GM19397 (cell line): ENCODE data around the gene WDR88.
"Not testable (repeated sequence)": the region's sequence is repeated elsewhere in the genome, so short reads cannot be mapped to it uniquely, and the experiment has no call there.

Source experiments
- ATAC-seq: cut with Tn5 transposase; IDR thresholded peaks from one replicate; pipeline ENCODE4 v1.9.1; 2021; ENCODE audit warnings: mild to moderate bottlenecking, moderate library complexity; ENCODE audit not compliant: unreplicated experiment

The WDR88 gene

DNA sequence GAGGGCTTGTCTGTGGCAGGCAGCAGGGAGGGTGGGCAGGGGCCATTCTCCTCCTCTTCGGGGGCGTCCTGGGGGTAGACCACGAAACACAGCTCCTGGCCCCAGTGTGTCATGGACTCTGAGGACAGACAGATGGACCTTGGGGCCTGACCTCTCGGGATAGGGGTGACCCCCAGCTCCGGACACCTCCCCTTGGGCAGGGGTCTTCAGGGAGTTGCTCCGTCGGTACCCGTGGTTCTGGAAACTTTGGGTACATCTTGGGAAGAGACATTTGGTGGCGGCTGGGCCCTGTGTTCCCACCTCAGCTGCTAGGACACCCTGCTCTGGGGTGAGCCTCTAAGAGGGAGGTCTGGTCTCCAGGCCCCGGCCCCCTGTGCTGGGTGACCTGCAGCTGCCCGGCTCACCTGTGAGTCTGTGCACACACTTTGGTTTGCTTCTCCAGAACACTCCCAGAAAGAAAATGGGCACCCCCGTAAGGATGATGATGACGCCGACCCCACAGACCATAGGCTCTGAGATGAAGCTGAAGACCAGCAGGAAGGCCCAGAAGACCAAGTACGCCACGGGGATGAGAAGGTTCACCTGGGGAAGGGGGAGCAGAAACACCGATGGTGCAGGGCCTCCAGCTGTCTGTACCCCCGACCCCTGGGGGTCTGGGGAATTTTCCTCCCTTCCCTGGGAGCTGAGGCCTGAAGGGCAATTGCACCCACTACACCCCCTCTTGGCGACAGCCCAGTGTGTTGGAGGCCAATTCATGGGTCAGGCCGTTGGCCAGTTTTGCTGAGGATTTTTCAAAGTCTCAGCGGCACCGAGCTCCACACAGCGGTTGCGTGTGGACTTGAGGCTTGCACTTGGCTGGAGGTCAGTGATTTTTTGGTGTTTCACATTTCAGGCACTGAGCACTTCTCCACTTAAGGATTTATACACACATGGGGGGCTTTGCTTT, 77.3 kb downstream of the WDR88 start:
- no peak for ATAC-seq

DNA sequence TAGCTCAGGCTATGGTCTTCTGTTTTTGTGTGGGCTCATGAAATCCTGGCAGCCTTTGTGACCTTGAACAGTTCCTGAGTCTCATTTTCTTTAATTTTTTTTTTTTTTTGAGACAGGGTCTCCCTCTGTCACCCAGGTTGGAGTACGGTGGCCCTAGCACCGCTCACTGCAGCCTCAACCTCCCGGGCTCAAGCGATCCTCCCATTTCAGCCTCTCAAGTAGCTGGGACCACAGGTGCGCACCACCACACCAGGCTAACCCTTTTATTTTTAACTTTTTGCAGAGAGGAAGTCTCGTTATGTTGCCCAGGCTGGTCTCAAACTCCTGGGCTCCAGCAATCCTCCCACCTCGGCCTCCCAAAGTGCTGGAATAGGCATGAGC, 77.9 kb downstream of the WDR88 start:
- ATAC-seq: not testable (repeated sequence)

DNA sequence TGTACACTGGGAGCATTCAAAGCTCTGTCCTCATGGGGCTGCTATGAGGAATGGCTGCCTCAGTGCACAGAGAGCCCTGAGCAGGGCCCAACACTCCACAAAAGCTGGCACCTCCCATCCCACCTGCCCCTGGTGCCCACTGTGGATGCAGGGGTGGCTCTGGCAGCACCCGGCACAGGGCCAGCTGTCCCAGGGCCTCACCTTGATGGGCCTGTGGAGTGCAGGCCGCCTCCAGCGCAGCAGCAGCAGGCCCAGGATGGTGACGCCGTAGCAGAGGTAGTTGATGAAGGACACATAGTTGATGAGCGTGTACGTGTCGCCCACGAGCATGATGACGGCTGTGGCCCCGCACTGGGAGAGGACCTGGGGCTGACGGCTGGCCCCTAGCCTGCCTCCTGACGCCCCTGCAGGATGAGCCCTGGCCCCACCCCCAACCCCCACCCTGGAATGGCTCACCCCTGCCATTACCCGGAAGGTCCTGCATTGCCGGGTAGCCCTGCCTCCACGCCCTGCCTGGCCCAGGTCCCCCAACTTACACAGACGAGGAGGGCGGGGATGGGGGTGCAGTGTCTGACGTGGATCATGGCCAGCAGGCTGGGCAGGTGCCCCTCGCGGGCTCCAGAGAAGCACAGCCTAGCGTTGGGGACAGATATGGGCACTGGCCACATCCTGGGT, 78.5 kb downstream of the WDR88 start:
- no peak for ATAC-seq

DNA sequence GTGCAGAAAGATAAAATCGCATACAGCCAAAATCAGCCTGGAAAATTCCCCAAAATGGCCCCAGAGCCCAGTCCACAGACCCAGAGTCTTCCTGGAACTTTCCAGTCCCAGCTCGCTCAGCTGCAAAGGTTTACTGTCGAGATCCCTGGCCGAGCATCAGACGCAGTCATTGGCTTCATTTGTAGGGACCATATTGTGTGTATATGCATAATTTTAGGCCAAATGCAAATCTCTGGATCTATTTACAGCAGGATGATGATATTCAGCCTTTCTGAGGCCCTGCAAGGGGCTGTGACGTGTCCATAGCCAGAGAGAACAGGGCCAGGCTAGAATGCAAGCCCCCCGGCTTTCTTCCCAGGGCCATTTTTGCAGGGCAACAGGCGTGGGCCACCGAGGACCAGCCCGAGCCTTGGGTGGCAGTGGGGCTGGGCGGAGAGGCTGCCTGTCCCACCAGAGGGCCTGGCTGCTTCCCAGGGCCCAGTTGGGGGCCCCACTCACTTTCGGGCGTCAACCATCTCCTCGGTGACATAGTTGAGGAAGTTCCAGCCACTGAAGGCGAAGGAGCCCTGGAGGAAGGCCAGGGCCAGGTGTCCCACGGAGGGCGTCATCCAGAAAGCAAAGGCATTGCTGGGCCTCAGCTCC, 80.0 kb downstream of the WDR88 start:
- ATAC-seq: no peak

DNA sequence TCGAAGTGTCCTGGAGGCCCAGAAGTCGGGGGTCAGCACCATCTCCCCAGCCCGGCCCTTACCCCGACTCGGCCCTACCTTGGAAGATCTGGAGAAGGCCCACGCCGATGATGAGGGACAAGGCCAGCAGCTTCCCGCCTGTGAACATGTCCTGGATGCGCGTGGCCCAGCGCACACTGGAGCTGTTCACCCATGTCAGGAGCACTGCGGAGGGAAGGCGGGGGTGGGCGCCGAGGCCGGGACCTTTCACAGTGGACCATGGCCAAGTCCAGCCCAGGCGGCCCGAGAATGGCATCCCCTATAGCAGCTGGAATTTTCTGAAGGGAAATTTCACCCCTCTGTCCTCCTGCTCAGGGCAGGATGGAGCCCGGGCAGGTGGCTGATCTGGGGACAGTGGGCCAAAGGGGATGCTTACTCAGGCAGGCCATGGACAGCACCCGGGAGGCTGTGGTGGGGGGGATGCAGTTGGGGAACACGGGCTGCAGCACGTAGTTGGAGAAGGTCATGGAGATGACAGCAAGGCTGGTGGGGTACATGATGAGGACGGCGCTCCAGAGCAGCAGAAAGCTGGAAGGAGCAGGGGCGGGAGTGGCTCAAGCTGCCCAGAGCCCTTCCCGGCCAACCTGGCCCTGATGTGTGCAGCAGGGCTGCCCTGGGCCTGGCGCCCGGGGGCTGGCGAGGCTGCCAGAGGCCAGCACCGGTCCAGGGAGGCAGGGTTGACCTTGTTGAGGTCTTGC, 80.7 kb downstream of the WDR88 start:
- ATAC-seq: no peak

DNA sequence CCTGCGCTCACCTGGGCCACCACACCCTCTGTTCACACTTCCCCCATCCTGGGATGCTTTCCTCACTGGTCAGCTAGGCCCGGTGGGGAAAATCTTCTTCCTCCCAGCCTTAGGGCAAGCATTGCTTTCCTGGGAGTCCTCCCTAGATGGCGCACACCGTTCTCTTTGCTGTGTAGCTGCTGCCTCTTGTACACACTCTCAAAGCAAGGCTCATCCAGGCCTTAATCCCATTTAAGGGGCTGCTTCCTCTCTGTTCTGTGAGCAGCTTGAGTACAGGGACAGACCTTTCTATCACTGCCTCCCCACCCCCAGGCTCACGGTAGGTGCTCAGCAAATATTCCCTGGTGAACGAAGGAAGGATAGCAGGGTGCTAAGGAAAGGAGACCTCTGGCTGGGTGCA, 82.7 kb downstream of the WDR88 start:
- no peak for ATAC-seq

DNA sequence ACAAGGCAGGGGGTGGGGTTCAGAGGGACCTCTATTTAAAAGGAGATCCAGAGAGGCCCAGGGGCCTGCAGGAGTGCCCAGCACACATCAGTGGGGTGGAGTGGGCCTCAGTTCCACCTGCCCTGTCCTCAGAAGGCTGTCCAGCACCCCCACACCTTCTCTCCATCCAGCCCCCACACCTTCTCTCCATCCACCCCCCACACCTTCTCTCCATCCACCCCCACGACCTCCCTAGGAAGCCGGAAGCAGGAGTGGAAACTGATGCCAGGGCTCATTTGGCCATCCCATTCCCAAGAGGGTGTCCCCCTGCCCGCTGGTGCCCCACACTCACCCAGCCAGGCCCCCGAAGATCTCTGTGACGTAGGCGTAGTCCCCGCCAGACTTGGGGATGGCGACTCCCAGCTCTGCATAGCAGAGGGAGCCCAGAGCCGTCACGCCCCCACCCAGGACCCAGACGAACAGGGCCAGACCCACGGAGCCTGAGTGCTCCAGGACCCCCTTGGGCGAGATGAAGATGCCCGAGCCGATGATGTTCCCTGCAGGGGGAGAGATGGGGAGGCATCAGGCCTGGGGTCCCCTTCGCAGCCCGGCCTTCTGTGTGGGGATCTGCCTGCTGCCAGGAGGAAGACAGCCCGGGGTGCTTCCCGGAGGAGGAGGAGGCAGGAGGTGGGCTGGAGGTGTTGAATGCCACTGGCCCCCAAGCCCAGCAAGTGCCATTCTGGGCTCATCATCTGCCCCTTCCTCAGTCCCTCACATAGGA, 83.7 kb downstream of the WDR88 start:
- no peak for ATAC-seq

DNA sequence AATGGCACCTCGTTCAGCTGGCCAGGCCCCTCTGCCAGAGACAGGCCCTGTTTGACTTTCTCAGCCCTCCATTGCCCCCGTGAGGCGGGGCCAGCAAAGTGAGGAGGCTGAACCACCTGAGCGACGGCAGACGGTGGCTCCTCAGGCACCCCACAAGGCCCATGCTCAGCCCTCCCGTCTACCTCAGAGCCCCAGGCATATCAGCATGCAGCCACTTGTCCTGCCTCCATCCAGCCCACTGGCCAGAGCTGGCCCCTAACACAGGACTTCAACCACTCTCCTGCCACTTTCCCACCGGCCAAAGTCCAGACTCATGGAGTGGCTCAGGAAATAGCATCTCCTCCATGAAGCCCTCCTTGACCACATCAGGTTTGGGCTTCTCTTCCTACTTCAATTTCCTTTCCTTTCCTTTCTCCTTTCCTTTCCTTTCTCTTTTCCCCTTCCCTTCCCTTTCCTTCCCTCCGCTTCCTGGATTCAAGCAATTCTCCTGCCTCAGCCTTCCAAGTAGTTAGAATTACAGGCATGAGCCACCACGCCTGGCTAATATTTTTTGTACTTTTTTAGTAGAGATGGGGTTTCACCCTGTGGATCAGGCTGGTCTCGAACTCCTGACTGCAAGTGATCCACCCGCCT, 84.4 kb downstream of the WDR88 start:
- ATAC-seq: no peak

DNA sequence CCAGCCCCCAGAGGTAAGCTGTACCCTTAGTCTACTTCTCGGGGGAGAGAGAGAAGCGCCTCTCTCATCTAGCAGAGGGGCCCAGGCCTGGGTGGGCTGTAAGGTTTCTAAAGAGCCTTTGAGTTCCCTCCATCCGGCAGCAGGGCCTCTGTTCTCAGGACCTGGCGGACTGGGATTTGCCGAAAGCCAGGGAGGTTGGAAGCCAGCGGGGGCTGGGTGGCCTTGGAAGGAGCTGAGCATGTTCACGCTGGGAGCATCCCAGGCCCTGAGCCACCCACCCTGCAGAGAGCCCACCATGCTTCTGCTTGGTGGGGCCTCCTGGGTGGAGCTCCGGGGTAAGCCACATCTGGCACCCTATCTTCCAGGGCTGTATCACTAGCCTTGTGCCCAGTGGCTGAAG, 86.0 kb downstream of the WDR88 start:
- no peak for ATAC-seq

DNA sequence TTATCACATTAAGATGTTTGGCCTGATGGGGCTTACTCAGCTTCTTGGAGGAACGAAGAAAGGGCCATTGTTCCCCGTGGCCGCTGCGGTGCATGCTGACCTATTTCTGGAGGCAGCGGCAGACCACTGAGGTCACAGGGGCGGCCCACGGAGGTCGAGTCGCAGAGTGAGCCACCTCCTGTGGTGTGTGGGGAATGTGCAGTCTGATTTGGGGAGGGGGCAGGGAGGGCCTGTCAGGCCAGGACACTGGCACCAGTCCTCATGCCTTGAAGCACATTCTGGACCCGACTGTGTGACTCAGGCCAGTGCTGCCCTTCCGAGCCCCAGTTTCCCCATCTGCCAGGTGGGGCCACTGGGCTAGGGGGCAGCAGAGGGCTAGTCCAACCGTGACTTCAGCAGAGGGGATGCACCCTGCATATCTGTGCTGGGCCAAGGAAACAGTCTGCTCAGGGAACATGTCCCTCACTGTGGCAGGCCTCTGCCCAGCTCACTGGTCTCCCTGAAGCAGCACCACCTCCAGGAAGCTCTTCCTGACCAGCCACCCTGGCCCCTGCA, 87.4 kb downstream of the WDR88 start:
- no peak for ATAC-seq

DNA sequence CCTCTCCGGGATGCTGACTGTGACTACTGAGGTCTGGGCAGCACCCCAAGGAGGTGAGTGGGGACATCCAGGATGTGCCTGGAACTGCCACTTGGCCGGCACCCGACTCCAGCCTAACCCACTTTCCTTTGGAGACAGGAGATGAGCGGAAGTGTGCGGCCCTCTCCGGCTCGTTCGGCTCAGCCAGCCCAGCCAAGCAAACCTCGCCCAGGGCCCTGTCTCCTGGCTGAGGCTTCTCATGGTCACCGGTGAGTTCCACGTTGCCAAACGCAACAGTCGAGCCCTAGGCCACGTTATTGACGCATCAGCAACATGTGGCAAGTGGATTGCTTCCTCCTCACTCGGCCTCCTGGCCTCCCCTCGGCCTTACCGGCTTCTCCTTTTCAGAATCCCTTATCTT, 88.2 kb downstream of the WDR88 start:
- ATAC-seq: no peak

DNA sequence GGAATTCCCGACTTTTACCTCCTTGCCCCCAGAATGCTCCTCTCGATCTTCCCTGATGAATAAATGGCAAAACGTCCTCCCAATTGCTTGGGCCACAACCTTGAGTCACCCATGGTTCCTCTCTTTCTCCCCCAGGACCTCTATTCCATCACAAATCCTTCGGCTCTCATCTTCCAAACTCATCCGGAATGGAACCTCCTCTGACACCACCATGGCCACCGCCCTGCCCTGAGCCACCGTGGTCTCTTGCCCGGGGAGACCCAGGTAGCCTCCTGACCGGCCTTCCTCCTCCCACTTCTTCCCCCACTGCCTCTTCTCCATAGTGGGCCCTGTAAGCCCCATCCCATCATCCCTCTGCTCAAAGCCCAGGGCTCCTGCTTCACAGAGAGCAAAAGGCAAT, 88.8 kb downstream of the WDR88 start:
- no peak for ATAC-seq

DNA sequence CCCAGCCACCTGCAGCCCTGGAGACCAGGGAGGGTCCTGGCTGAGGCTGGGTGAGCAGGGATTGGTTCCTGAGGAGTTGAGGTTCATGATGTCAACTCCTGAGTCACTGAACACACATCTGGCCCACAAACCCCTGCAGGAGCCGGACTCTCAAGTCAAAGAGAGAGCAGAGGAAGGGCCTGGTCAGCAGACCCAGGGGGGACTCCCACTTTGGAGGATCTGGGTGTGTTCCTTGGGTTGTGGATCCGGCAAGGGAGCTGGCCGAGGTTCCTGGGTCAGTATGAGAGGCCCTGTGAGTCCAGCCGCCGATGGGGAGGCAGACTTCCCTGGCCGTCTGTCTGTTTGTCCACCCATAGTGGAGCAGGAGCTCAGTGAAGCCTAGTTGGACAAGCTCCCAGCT, 89.7 kb downstream of the WDR88 start:
- no peak for ATAC-seq

DNA sequence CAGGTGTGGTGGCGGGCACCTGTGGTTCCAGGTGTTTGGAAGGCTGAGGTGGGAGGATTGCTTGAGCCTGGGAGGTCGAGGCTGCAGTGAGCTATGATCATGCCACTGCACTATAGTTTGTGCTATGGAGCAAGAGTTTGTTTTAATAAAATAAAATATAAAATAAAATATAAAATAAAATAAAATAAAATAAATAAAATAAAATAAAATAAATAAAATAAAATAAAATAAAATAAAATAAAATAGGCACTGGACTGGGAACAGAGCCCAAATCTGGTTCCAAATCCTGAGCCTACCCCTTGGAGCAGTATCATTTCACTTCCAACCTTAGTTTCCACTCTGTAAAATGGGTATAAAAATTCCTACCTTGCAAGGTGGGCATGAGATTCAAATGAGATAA, 90.3 kb downstream of the WDR88 start:
- ATAC-seq: not testable (repeated sequence)

DNA sequence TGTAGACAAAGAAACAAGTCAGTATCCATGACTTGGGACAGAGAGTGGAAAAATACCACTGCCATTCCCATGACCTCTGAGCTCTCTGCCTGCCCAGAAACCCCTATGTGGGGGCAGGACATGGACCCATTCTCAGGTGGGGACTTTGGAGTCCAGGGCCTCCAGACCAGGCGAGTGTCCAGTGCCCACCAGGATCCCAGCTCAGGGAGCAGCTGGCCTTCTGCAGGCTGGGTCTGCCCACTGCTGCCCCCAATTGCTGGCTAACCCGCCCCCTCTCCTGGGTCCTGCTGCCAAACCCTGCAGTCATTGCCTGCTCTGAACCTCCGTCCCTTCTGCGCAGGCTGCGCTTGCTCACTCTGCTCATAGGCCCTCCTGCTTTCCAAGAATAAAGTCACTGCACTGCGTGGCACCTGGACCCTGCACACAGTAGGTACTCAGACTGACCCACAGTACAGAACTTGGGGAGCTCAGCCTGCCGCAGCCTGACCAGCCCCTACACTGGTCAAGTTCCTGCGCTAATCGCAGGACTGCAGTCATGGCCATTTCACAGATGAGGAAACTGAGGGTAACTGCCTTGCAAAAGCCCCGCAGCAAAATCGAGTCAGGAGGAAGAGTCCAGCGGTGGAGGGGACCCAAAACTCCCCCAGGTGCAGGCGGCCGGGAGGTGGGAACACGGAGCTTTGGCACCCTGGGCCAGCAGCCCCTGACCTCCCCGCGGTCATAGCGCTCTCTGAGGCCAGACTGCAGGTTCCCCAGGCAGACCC, 93.0 kb downstream of the WDR88 start:
- no peak for ATAC-seq
